WI38 (cell line): ENCODE data around the gene P2RX4.

Source experiments
- H3K4me3 ChIP-seq: 2 replicates; pipeline ENCODE4 v1.5.1; 2011; ENCODE audit warnings: low read depth, mild to moderate bottlenecking, control low read depth, low read length
- TF ChIP-seq, protein P1 (sequence below): IDR thresholded peaks from 2 replicates; pipeline ENCODE4 v1.5.1; 2012; ENCODE audit warnings: low read depth, mild to moderate bottlenecking, control low read depth, low read length

Gene P2RX4

DNA sequence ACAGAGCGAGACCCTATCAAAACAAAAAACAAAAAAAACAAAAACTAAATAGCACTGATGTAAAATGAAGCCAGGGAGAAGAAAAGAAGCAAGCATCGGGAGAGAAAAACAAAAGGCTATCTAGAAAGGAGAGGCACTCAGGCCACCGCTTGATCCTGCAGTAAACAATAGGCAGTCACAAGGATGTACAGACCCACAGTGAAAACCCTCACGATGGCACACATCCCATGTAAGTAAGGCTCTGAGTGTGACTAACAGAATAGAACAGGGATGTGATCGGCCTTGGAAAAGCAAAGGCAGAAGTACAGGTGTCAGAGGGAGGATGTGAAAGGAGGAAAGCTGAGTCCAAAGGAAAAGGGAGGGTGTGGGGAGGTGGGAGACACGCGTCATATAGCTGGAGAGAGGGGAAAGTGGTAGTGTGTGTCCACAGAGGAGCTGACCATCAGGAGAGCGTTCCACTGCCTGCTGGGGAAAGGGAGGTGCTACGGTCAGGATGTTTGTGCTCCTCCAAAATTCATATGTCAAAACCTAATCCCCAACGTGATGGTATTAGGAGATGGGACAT lies 55.1 kb downstream of the P2RX4 start:
- TF ChIP-seq, protein P1, sequence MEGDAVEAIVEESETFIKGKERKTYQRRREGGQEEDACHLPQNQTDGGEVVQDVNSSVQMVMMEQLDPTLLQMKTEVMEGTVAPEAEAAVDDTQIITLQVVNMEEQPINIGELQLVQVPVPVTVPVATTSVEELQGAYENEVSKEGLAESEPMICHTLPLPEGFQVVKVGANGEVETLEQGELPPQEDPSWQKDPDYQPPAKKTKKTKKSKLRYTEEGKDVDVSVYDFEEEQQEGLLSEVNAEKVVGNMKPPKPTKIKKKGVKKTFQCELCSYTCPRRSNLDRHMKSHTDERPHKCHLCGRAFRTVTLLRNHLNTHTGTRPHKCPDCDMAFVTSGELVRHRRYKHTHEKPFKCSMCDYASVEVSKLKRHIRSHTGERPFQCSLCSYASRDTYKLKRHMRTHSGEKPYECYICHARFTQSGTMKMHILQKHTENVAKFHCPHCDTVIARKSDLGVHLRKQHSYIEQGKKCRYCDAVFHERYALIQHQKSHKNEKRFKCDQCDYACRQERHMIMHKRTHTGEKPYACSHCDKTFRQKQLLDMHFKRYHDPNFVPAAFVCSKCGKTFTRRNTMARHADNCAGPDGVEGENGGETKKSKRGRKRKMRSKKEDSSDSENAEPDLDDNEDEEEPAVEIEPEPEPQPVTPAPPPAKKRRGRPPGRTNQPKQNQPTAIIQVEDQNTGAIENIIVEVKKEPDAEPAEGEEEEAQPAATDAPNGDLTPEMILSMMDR: no peak
- H3K4me3 ChIP-seq: no peak overlapping the region

DNA sequence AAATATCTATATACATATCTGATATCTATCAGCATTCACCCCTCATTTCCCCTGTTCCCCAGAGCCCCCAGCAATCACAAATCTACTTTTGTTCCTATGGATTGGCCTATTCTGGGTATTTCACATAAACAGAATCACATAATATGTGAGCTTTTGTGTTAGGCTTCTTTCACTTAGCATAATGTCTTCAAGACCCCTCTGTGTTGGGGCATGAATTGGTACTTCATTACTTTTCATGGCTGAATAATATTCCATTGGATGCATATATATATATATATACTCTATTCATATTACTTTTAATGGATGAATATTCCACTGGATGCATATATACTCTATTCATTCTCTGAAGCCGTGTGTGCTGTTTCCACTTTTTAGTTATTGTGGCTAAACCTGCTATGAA lies 57.9 kb downstream of the P2RX4 start:
- TF ChIP-seq, protein P1: no peak
- H3K4me3 ChIP-seq: no peak overlapping the region

DNA sequence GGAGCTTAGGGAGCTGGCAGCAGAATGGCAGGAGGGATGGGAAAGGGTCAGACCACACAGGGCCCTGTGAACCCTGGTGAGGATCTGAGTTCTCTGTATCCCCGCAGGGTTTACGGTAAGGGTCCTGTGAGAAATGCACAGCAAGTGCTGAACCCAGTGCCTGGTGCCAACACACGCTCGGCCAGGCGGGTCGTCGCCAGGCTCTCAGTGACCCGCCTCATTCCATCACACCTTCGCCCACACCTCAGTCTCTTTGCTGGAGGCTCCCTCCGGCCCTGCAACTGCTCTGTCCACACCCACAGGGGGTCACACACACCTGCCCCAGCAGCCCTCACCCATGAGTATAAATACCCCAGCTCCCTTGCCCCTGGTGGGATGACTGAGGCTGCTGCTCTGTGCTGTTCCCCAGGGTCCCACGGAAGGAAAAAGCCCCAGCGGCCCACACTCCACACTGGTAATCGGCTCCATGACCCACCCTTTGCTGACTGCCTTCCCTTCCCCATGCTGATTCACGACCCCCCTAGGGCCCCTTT lies 63.5 kb downstream of the P2RX4 start:
- H3K4me3 ChIP-seq: no peak overlapping the region
- TF ChIP-seq, protein P1: no peak

DNA sequence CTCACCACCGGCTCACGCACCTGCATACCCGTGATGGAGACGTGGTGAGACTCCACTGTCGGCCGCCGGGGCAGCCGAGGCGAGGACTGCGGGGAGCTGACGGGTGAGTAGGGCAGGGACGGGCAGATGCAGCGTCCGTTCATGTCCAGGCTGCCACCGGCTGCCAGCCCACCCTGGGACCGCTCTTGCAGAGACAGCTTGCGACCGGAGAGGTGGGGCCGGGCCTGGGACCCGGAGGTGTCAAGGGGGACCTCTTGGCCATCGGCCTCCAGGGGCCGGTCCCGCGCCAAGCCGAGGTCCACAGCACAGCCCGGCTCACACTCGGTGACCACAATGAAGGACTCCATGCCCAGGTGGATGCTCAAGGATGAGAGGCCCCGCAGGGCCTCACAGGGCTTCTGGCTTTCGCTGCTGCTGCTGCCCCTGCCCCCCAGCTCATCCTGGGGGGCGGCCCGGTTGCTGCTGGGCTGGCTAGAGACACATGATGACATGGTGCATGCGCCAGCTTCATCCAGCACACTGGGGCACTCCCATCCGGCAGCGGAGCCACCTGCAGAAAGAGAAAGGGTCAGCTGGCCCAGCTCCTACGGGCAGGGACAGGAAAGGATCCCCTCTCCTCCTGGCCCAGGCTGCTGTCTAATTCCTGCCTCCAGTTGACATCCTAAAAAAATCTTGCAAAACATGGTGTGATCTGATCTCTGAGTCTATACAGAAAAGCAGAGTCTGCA lies 64.3 kb downstream of the P2RX4 start:
- TF ChIP-seq, protein P1: no peak
- no peak overlapping the region for H3K4me3 ChIP-seq

DNA sequence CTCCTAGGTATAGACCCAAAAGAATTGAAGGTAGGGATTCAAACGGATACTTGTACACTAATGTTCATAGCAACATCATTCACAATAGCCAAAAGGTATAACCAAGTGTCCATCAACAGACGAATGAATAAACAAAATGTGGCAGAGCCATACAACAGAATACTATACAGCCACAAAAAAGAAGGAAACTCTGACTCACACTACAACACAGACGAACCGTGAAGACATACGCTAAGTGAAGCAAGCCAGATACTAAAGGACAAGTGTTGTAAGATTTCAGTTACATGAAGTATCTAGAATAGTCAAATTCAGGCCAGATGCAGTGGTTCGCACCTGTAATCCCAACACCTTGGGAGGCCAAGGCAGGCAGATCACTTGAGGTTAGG lies 67.4 kb downstream of the P2RX4 start:
- TF ChIP-seq, protein P1: no peak
- no peak overlapping the region for H3K4me3 ChIP-seq

DNA sequence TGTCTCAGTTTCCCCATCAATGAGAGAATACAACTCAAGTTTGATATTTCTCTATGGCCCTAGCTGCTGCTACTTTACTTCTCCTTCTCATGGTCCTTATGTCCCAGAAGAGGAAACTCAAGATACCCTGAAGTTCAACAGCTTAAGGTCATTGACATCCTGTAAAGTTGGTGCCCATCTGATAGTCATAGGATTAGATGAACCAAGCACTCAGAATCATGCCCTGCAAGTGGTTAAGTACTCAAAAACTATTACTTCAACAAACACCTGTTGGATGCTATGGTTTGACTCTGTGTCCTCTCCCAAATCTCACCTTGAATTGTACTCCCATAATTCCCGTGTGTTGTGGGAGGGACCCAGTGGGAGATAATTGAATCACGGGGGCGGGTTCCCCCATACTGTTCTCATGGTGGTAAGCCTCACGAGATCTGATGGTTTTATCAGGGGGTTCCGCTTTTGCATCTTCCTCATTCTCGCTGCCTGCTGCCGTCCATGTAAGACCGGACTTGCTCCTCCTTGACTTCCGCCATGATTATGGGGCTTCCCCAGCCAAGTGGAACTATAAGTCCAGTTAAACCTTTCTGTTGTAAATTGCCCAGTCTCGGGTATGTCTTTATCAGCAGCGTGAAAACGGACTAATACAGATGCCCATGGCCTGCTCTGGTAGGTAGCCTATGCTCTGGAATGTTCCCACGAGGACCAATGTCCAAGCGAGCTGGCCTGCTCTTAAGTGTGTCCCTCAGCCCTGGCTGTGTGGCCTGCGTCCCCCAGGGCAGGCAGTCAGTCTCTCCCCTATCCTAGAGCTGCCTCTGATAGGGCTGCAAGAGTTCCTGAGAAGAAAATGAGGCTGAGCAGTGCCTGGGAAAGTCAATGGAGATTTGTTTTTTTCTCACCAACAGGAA lies 68.5 kb downstream of the P2RX4 start:
- TF ChIP-seq, protein P1: no peak
- H3K4me3 ChIP-seq: no peak overlapping the region

DNA sequence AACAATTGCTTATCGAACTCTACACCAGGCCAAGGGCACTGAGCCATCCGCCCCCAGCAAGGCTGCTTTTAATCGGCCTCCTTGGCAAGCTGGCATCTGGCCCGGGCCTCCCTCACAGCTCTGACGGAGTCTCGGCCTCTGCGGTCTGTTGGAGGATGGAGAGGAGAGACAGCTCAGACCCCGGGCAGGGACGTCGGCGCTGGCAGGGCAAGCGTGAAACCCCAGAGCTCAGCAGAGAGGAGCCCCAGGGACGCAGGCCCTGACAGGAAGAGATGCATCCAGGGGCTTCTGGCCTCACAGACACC lies 69.1 kb downstream of the P2RX4 start:
- TF ChIP-seq, protein P1: no peak

More for the DNA sequence above, 69.1 kb downstream of the P2RX4 start:
- H3K4me3 ChIP-seq: no peak overlapping the region
